GM06990 (cell line): ENCODE results near the gene WIPF3.

ENCODE experiments used
- DNase-seq: peaks from one replicate; pipeline ENCODE4 v3.0.0-alpha.2; 2011; ENCODE audit not compliant: insufficient read length; ENCODE audit errors: extremely low read depth
- H3K27me3 ChIP-seq: replicated peaks from 2 replicates; pipeline ENCODE4 v1.6.0; 2011; ENCODE audit warnings: low read length; ENCODE audit not compliant: control insufficient read depth, insufficient read depth
- H3K36me3 ChIP-seq: 2 replicates; pipeline ENCODE4 v1.5.1; 2011; ENCODE audit warnings: low read length; ENCODE audit not compliant: control insufficient read depth, insufficient read depth
- H3K4me3 ChIP-seq: replicated peaks from 2 replicates; pipeline ENCODE4 v1.5.1; 2011; ENCODE audit warnings: low read depth, mild to moderate bottlenecking, control low read depth, low read length
- CTCF ChIP-seq: IDR thresholded peaks from 2 replicates; pipeline ENCODE4 v1.5.1; 2011; ENCODE audit warnings: low read length, control low read depth, mild to moderate bottlenecking, inconsistent platforms; ENCODE audit not compliant: insufficient read depth, poor library complexity, severe bottlenecking

The WIPF3 gene

GRCh38 chr7:29806208-29806994 lies at the start of gene WIPF3:
WIPF3 (plus strand) TSS chr7:29806508; CDS start chr7:29834725, 28,217 bp downstream.
- no peak for TF ChIP-seq CTCF
- peaks cover 6% of the 10 kb centered on the region for H3K27me3 ChIP-seq
- no peak within 1 kb of the TSS for H3K4me3 ChIP-seq
- H3K36me3 ChIP-seq: no peaks in the 10 kb centered on the region
- DNase-seq: no peak

GRCh38 chr7:29763266-29763665 lies 43.0 kb upstream of the WIPF3 start:
- H3K4me3 ChIP-seq: no peak overlapping the region
- no peak for TF ChIP-seq CTCF
- H3K36me3 ChIP-seq: no peaks in the 10 kb centered on the region
- DNase-seq: no peak
- H3K27me3 ChIP-seq: no peaks in the 10 kb centered on the region; the same call in 1 of the 2 replicates

- DNase-seq: no peak
- Histone ChIP-seq H3K36me3 (no peaks in the 10 kb centered on the region), H3K27me3 (no peaks in the 10 kb centered on the region; the same call in 1 of the 2 replicates), H3K4me3 (no peak overlapping the region)
- TF ChIP-seq CTCF: no peak
These were observed 42.1 kb upstream of the WIPF3 start for GRCh38 chr7:29764227-29764626.

- TF ChIP-seq CTCF: no peak
These were observed 40.8 kb upstream of the WIPF3 start for GRCh38 chr7:29765490-29765889.

GRCh38 chr7:29770371-29770770 lies 35.9 kb upstream of the WIPF3 start:
- no peaks in the 10 kb centered on the region; the same call in 1 of the 2 replicates for H3K27me3 ChIP-seq
- no peak for TF ChIP-seq CTCF
- H3K4me3 ChIP-seq: no peak overlapping the region
- H3K36me3 ChIP-seq: no peaks in the 10 kb centered on the region
- no peak for DNase-seq

More at GRCh38 chr7:29765490-29765889, 40.8 kb upstream of the WIPF3 start:
- Histone ChIP-seq H3K36me3 (no peaks in the 10 kb centered on the region), H3K4me3 (no peak overlapping the region), H3K27me3 (no peaks in the 10 kb centered on the region; the same call in 1 of the 2 replicates)
- no peak for DNase-seq
